MV-4-11 (cell line): ENCODE data around the gene KHNYN.

Experiments used
- DNase-seq: peaks from one replicate; lab custom pipeline; 2025; lab: John Stamatoyannopoulos, UW

Gene KHNYN

DNA sequence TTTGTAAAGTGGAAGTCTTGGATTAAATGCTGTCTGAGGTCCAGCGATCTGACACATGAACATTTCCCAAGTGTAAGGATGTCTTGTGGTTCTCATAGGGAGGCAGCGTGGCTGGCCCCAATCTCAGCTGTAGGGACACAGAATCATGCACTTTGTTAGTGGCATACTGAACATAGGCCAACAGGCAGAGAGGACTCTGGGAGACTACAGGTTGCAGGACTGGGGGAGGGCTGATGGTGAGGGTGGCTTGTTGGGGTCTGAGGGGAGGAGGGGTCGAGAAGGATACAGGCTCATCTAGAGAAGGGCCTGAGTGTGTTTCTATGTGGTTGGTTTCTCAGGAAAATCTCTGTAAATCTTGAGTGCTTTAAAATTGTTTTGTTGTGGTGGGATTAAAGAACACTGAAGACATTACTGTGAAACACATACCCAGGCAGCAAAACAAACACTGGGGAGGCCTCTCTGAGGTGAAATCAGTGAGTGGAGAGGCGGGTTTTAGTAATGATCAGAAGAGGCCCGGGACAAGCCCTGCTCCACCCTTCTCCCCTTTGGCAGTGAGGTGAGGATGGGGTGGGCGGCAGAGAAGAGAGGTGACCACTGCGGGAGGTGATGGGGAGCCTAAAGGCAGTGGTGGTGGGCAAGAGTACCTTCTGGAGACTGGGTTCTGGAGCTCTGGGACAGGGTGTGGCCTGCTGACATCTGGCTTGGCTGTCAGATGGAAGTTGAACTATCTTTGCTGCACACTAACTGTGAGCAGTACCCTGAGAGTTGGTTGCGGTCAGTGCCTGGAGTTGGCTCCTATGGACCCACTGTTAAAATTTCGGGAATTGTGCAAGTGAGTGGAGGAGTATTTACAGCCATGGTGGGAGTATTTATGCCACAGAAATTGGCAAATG lies 27.7 kb upstream of the KHNYN start:
- no peak for DNase-seq

GRCh38 chr14:24403294-24403998 lies 26.3 kb upstream of the KHNYN start:
- DNase-seq, result no peak

GRCh38 chr14:24404814-24405213 lies 24.9 kb upstream of the KHNYN start:
- no peak for DNase-seq

GRCh38 chr14:24406416-24406815 lies 23.3 kb upstream of the KHNYN start:
- DNase-seq, result no peak

- DNase-seq, result no peak
These were observed 22.0 kb upstream of the KHNYN start for GRCh38 chr14:24407608-24408325.

DNA sequence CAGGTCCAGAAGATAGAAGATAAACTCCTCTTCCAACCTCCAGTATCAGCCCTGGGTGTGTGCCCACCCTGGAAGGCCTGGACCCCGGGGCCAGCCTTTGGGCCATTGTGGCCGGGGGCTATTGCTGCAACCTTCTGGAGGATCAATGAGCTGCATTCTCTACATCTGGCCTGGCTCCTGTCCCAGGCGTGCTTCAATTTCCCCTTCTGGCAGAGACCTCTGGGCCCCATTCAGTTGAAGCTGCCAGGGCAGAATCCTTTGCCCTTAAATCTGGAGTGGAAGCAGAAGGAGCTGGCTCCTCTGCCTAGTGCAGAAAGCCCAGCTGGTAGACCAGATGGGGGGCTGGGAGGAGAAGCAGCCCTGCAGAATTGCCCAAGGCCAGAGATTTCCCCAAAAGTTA lies 21.0 kb upstream of the KHNYN start:
- DNase-seq, result no peak

DNA sequence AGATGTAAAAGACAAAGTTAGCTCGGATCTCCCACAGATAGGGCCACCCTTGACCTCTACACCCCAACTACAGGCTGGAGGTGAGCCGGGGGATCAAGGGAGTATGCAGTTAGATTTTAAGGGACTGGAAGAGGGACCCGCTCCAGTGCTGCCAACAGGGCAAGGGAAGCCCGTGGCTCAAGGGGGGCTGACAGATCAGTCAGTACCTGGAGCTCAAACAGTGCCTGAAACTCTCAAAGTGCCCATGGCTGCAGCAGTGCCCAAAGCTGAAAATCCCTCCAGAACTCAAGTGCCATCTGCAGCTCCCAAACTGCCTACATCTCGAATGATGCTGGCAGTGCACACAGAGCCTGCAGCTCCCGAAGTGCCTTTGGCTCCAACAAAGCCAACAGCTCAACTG lies 20.6 kb upstream of the KHNYN start:
- no peak for DNase-seq

DNA sequence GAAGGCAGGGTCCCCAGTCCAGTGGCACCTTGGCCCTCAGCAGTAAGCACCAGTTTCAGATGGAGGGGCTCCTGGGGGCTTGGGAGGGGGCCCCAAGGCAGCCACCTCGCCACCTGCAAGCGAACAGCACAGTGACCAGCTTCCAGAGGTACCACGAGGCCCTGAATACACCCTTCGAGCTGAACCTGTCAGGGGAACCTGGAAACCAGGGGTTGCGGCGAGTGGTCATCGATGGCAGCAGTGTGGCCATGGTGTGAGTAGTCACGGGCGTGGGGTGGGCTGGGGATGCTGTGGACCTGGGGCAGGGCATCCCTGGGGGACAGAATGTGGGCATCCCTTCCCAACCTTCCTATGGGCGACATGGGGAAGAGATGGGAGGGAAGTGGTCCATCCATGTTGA lies 19.8 kb upstream of the KHNYN start:
- DNase-seq, result no peak

DNA sequence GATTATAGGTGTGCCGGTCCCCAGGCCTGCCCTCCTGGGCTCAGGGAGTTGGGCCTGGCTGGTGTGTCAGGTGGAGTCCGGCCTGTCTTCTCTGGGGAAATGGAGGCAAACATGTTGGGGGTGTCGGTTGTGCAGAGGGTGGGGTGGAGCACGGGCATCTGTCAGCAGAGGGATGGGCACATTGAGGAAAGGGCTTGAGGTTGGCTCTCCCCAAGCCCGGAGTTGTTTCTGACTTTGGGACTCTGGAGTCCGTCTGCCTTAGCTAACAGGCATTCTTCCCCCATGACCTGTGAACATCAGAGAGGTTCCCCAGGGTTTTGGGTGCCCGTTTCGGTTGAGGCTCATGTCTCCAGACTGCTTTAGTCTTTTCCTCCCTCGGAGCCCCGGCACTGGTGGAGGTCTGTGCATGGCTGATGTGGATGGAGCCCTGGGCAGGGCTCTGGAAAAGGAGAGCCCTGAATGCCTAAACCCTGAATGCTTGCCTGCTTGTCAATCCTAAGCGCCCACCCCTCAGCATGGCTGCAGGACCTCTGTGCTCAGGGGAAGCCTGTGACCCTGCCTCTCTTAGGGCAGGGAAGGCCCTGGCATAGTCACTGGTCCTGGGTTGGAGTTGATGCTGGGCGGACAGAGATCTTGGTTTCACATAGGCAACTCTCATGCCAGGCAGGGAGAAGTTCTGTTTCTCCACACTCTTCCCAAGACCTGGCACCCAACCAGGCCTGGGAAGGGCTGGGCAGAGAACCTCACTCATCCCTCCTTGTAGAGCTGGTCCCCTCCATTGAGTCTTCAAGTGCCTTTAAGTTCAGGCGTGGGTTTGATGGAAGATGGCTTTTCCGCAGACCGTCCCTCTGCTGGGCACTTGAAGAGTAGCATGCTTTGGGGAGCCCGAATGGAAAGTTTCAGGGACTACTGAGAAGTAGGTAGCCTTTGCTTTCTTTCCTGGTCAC lies 18.0 kb upstream of the KHNYN start:
- peak; percentile 35 for DNase-seq

DNA sequence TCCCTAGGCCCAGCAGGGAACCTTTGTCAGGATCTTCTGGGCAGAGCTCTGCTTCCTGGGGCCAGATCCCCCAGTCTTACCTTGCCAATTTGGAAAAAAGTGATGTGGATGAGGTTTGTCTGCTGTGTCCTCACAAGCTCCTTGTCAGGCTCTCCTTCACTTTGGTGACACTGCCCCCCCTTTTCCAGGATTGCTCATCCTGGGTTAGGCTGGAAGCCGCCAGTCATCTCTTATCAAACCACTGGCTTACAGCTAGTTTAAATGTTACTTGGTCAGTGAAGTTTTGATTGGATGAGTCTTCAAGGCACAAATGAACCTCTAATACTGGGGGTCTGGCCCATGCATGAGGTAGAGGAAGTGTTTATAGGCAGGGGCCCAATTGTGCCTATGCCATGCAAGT lies 15.7 kb upstream of the KHNYN start:
- DNase-seq, result no peak

GRCh38 chr14:24414732-24415420 lies 14.9 kb upstream of the KHNYN start:
- no peak for DNase-seq

- no peak for DNase-seq
These were observed 14.1 kb upstream of the KHNYN start for GRCh38 chr14:24415421-24416253.

DNA sequence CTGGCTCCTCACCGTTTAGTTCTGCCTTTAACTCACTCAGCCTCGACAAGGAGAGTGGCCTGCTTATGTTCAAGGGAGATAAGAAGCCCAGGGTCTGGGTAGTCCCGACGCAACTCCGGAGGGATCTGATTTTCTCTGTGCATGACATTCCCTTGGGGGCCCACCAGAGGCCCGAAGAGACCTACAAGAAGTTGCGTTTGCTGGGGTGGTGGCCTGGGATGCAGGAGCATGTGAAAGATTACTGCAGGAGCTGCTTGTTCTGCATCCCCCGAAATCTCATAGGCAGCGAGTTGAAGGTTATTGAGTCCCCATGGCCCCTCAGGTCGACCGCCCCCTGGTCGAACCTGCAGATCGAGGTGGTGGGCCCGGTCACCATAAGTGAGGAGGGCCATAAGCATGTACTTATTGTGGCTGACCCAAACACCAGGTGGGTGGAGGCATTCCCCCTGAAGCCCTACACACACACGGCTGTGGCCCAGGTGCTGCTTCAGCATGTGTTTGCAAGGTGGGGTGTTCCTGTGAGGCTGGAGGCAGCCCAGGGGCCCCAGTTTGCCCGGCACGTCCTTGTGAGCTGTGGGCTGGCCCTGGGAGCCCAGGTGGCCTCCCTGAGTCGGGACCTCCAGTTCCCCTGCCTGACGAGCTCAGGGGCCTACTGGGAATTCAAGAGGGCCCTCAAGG lies 13.4 kb upstream of the KHNYN start:
- no peak for DNase-seq

DNA sequence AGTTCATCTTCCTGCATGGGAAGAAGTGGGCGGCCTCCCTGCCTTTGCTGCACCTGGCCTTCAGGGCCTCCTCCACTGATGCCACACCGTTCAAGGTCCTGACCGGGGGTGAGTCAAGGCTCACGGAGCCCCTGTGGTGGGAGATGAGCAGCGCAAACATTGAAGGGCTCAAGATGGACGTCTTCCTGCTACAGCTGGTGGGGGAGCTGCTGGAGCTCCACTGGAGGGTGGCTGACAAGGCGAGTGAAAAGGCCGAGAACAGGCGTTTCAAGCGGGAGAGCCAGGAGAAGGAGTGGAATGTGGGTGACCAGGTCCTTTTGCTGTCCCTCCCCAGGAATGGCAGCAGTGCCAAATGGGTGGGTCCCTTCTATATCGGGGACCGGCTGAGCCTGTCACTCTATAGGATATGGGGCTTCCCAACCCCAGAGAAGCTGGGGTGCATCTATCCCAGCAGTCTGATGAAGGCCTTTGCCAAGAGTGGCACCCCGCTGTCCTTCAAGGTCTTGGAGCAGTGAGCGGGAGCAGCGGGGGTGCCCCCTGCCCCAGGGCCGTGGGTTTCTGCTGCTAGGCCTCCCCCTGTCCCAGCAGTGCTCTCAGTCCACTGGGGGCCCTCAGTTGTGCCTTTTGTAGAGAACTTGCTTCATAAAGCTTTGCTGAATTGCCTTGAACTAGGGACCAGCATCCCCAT lies 12.7 kb upstream of the KHNYN start:
- DNase-seq, result no peak

DNA sequence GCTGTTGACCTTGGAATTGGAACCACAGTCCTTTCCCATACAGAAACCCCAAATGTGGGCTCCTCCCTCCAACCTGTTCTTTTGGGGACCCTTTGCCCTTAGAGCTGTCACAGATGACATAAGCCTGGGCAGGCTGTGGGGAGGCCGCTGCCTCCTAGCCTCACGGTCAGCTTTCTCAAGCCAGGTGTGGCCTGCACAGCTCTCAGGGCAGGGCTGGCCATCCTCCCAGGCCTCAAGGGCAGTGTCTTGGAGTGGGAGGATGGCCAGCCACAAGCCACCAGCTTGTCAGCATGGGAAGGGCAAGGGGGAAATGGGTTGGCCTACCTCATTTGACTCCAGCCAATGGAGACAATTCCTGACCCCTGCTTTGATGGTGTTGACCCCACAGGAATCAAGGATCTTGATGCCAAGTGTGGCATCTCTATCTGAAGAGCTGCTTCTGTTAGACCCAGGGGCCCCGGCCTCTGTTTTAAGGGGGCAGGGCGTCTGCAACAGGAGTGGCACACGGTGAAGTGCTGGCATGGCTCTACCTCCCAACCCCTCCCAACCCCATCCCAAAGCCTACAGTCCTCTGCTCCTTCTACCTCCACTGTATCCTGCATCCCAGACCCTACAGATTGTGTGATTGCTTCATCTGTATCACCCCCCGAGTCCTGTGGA lies 11.8 kb upstream of the KHNYN start:
- DNase-seq, result no peak

- DNase-seq, result no peak
These were observed 11.3 kb upstream of the KHNYN start for GRCh38 chr14:24418492-24418873.

DNA sequence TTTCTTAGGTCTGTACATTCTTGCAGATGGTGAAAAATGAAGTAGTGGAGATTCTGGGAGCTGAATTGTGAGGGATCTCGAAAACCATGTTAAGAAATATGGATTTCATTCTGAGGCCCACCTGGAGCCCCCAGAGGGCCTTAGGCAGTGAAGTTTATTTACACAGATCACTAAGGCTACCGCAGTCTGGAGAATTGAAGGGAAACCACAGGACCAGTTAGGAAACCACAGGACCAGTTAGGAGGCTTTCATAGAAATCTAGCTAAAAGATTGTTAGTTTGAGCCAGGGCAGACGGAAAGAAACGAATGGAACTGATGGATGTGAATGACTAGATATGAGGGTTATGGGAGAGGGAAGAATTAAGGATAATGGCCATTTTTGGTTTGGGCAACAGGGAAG lies 7.5 kb upstream of the KHNYN start:
- DNase-seq, result peak; percentile 61
